B cell (primary cell): ENCODE measurements around the gene PCIF1. TPM values are rescaled to one million over a fixed set of nuclear protein-coding genes. Genes with fewer than 3 reads are reported as not detected.

Experiments
- ATAC-seq: fragments of 200-7000 bp; cut with Tn5 transposase; one replicate; pipeline ENCODE4 v1.10.0; 2021; ENCODE audit warnings: low read depth, mild to moderate bottlenecking, moderate number of reproducible peaks, moderate library complexity
- CTCF ChIA-PET: fragments of 350-600 bp; sonication (Branson Sonifier 250); formaldehyde crosslinking; loops from one replicate; lab custom pipeline; 2021; ENCODE audit warnings: antibody characterized with exemption, inconsistent platforms; lab: Charles Lee
- POLR2A ChIA-PET: fragments of 350-600 bp; sonication (Branson Sonifier 250); formaldehyde crosslinking; loops from one replicate; lab custom pipeline; 2021; ENCODE audit warnings: antibody characterized with exemption; lab: Charles Lee
- DNase-seq: peaks from one replicate; pipeline ENCODE4 v3.0.0; 2013
- H2AFZ ChIP-seq: 2 replicates; pipeline ENCODE4 v1.6.1; 2012; ENCODE audit warnings: mild to moderate bottlenecking, low read depth, low read length; ENCODE audit not compliant: insufficient read depth, poor library complexity, severe bottlenecking
- H3K27ac ChIP-seq, 2 donors: 1 replicate in 1 of 2; 2 replicates in 1 of 2; pipeline ENCODE4 v1.5.1; 2012 to 2013; ENCODE audit warnings: low read length in 2 of 2, mild to moderate bottlenecking in 2 of 2, moderate library complexity in 1 of 2
- H3K27me3 ChIP-seq, 4 experiments: fragments of 200-600 bp in 1 of 4; sonication (generic) in 1 of 4; replicated peaks in 1 of 4; 1 replicate in 2 of 4; 2 replicates in 2 of 4; pipeline versions ENCODE4 v1.6.1 to v1.7.0; 2013 to 2016; ENCODE audit warnings: low read length in 3 of 4, mild to moderate bottlenecking in 2 of 4, mixed read lengths in 1 of 4, moderate library complexity in 1 of 4; ENCODE audit not compliant: insufficient read depth in 4 of 4, control insufficient read depth in 3 of 4; ENCODE audit errors: control extremely low read depth in 1 of 4
- H3K36me3 ChIP-seq, 2 experiments: replicated peaks in 1 of 2; 1 replicate in 1 of 2; 2 replicates in 1 of 2; pipeline versions ENCODE4 v1.6.1 to v1.7.1; 2013; ENCODE audit warnings: low read length in 1 of 2; ENCODE audit not compliant: insufficient read depth in 2 of 2, control insufficient read depth in 1 of 2; ENCODE audit errors: control extremely low read depth in 1 of 2, extremely low read depth in 1 of 2
- H3K4me1 ChIP-seq, 2 donors: fragments of 200-600 bp in 1 of 2; sonication (generic) in 1 of 2; 1 replicate in 1 of 2; 2 replicates in 1 of 2; pipeline versions ENCODE4 v1.5.1 to v1.6.1; 2013 to 2017; ENCODE audit warnings: low read length in 2 of 2; ENCODE audit not compliant: control insufficient read depth in 2 of 2, insufficient read depth in 2 of 2
- H3K4me2 ChIP-seq: replicated peaks from 2 replicates; pipeline ENCODE3; 2012; ENCODE audit warnings: mild to moderate bottlenecking, low read depth, low read length; ENCODE audit not compliant: poor library complexity, severe bottlenecking
- H3K4me3 ChIP-seq, 5 experiments: fragments of 200-600 bp in 1 of 5; sonication (generic) in 1 of 5; 1 replicate in 3 of 5; 2 replicates in 2 of 5; pipeline versions ENCODE4 v1.5.1 to v1.7.0; 2011 to 2016; ENCODE audit warnings: low read length in 4 of 5, mild to moderate bottlenecking in 4 of 5, low read depth in 2 of 5, control low read depth in 1 of 5, moderate library complexity in 1 of 5; ENCODE audit not compliant: insufficient read depth in 1 of 5; ENCODE audit errors: control extremely low read depth in 1 of 5, extremely low read depth in 1 of 5
- H3K79me2 ChIP-seq: fragments of 200-600 bp; sonication (generic); one replicate; pipeline ENCODE4 v1.6.0; 2016; ENCODE audit warnings: low read length; ENCODE audit not compliant: control insufficient read depth, insufficient read depth
- H3K9ac ChIP-seq: fragments of 200-600 bp; sonication (generic); 2 replicates; pipeline ENCODE4 v1.6.1; 2017; ENCODE audit warnings: mild to moderate bottlenecking, low read length, moderate library complexity
- H3K9me3 ChIP-seq, 3 donors: one replicate each; pipeline versions ENCODE4 v1.6.1 to v1.7.1; 2013; ENCODE audit warnings: low read length in 2 of 3; ENCODE audit not compliant: control insufficient read depth in 2 of 3, insufficient read depth in 1 of 3; ENCODE audit errors: control extremely low read depth in 1 of 3
- H4K20me1 ChIP-seq: 2 replicates; pipeline ENCODE4 v1.6.0; 2012; ENCODE audit warnings: mild to moderate bottlenecking, low read length; ENCODE audit not compliant: insufficient read depth, control insufficient read depth, poor library complexity, severe bottlenecking
- H3K27ac Mint-ChIP-seq: one replicate; pipeline ENCODE4 v1.8.0; 2021; ENCODE audit warnings: mixed read lengths
- H3K27me3 Mint-ChIP-seq: one replicate; pipeline ENCODE4 v1.8.0; 2021; ENCODE audit warnings: mixed read lengths
- H3K4me1 Mint-ChIP-seq: one replicate; pipeline ENCODE4 v1.8.0; 2021; ENCODE audit warnings: mixed read lengths
- H3K4me3 Mint-ChIP-seq: one replicate; pipeline ENCODE4 v1.8.0; 2021; ENCODE audit warnings: mixed read lengths
- H3K9me3 Mint-ChIP-seq: one replicate; pipeline ENCODE4 v1.8.0; 2022; ENCODE audit warnings: mixed read lengths; ENCODE audit not compliant: insufficient read depth
- EZH2 ChIP-seq: IDR thresholded peaks from 2 replicates; pipeline ENCODE4 v1.6.1; 2012; ENCODE audit warnings: borderline replicate concordance, low read depth, mild to moderate bottlenecking, moderate library complexity, low read length; ENCODE audit not compliant: insufficient read depth, poor library complexity, severe bottlenecking
- WGBS: methylation state at CpG from one replicate; pipeline ENCODE4 v1.1.5; 2013; ENCODE audit warnings: missing lambda C conversion rate; ENCODE audit not compliant: insufficient coverage; 5-methylcytosine and 5-hydroxymethylcytosine counted together
- intact Hi-C: fragments of 100-400 bp; cut with micrococcal nuclease; formaldehyde crosslinking; loops from one replicate; pipeline ENCODE4 v1.10.0; 2022
- polyA plus RNA-seq: library from polyadenylated mRNA; depleted of rRNA; stranded (reverse); fragments of >200 nt; gene quantifications from 2 replicates; pipeline ENCODE4 v1.2.3, GENCODE V29; 2012
- total RNA-seq, 2 donors: library from RNA; stranded (reverse); fragments of 120-200 nt in 1 of 2; gene quantifications; 1 replicate in 1 of 2; 2 replicates in 1 of 2; pipeline versions ENCODE4 v1.2.3 to v1.2.4, GENCODE V29; 2013 to 2022
- TF ChIP-seq, protein P1 (sequence below): fragments of 200-600 bp; IDR thresholded peaks from one replicate; pipeline ENCODE4 v1.8.0; 2022; ENCODE audit warnings: antibody characterized with exemption, mild to moderate bottlenecking

PCIF1 gene
- total and polyA plus RNA-seq, 2 donors (not counting 1 experiment from before 2014, with no cell fraction given) = 74.2 to 79.2 TPM

GRCh38 chr20:45937765-45938164 lies 3.3 kb downstream of the PCIF1 start:
- no peaks in the 10 kb centered on the region for H3K27me3 Mint-ChIP-seq
- H3K4me3 Mint-ChIP-seq = no peak overlapping the region
- H3K27me3 ChIP-seq = no peaks in the 10 kb centered on the region
- no peak overlapping the region for H3K4me2 ChIP-seq
- CTCF ChIA-PET = interaction anchor here (2.3 kb wide), 1 partner anchor 139 kb away, joined by 5 read pairs; no protein-coding TSS in a partner anchor
- no peak overlapping the region for H2AFZ ChIP-seq
- H3K9ac ChIP-seq = no peak overlapping the region
- no peaks in the 10 kb centered on the region for H3K9me3 ChIP-seq
- WGBS = no CpG with 5 or more reads among the region's 2 CpGs
- TF ChIP-seq, protein P1, sequence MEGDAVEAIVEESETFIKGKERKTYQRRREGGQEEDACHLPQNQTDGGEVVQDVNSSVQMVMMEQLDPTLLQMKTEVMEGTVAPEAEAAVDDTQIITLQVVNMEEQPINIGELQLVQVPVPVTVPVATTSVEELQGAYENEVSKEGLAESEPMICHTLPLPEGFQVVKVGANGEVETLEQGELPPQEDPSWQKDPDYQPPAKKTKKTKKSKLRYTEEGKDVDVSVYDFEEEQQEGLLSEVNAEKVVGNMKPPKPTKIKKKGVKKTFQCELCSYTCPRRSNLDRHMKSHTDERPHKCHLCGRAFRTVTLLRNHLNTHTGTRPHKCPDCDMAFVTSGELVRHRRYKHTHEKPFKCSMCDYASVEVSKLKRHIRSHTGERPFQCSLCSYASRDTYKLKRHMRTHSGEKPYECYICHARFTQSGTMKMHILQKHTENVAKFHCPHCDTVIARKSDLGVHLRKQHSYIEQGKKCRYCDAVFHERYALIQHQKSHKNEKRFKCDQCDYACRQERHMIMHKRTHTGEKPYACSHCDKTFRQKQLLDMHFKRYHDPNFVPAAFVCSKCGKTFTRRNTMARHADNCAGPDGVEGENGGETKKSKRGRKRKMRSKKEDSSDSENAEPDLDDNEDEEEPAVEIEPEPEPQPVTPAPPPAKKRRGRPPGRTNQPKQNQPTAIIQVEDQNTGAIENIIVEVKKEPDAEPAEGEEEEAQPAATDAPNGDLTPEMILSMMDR = no peak
- H3K36me3 ChIP-seq = peaks cover 0 to 53% of the 10 kb centered on the region in 2 experiments
- H3K4me3 ChIP-seq = no peak overlapping the region
- H3K79me2 ChIP-seq = peaks cover 47% of the 10 kb centered on the region
- H3K9me3 Mint-ChIP-seq = no peaks in the 10 kb centered on the region
- intact Hi-C loops = no loop called here
- ATAC-seq (no peak), DNase-seq (no peak)
- H3K27ac ChIP-seq = no peak overlapping the region
- POLR2A ChIA-PET = interaction anchor here (1.3 to 1.4 kb wide), 2 partner anchors 11 to 28 kb away, joined by 3 read pairs; no protein-coding TSS in a partner anchor
- peak overlapping the region; percentile 67 for H3K27ac Mint-ChIP-seq
- peaks cover 29% of the 10 kb centered on the region for H4K20me1 ChIP-seq
- peaks cover 28% of the 10 kb centered on the region for H3K4me1 Mint-ChIP-seq
- peaks cover 12 to 19% of the 10 kb centered on the region in 2 donors for H3K4me1 ChIP-seq

DNA sequence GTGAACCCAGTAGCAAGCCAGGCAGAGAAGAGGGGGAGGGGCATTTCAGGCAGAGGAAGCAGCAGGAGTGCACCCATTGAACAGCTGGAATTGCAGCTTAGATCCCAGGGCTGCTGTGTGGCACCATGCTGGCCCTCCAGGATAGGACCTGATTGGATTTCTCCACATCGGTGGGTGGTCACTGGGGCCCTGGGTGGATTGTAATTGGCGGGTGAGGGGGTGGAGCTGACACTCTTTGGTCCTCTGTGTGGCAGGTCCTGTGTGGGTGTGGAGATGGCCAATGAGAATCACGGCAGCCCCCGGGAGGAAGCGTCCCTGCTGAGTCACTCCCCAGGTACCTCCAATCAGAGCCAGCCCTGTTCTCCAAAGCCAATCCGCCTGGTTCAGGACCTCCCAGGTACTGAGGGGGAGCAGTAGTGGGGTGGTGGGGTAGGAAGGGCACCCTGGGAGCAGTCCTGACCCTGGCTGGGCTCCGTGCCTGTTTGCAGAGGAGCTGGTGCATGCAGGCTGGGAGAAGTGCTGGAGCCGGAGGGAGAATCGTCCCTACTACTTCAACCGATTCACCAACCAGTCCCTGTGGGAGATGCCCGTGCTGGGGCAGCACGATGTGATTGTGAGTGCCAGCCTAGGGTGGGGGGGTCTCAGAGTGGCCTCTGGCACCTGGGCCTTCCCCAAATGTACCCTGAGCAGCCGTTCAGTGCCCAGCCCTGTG lies 4.4 kb downstream of the PCIF1 start:
- POLR2A ChIA-PET = interaction anchor here (0.5 to 1.4 kb wide), 2 partner anchors 10 to 406 kb away, joined by 3 read pairs; no protein-coding TSS in a partner anchor
- no peak overlapping the region for H3K9ac ChIP-seq
- H3K79me2 ChIP-seq = peaks cover 47% of the 10 kb centered on the region
- H3K4me1 Mint-ChIP-seq = peaks cover 19% of the 10 kb centered on the region
- no peak overlapping the region for H3K27ac Mint-ChIP-seq
- peaks cover 29% of the 10 kb centered on the region for H4K20me1 ChIP-seq
- CTCF ChIA-PET = interaction anchor here (0.9 kb wide), 1 partner anchor 11 kb away, joined by 3 read pairs; no protein-coding TSS in a partner anchor
- TF ChIP-seq EZH2 = no peak
- TF ChIP-seq, protein P1 = no peak
- DNase-seq = no peak
- intact Hi-C loops = no loop called here
- no peaks in the 10 kb centered on the region for H3K9me3 ChIP-seq
- H3K27me3 Mint-ChIP-seq = no peaks in the 10 kb centered on the region
- H3K4me2 ChIP-seq = no peak overlapping the region
- peaks cover 4 to 10% of the 10 kb centered on the region in 2 donors for H3K4me1 ChIP-seq
- H3K4me3 ChIP-seq = no peak overlapping the region
- H3K4me3 Mint-ChIP-seq = no peak overlapping the region
- no peaks in the 10 kb centered on the region for H3K27me3 ChIP-seq
- H2AFZ ChIP-seq = no peak overlapping the region
- no peak overlapping the region for H3K27ac ChIP-seq
- H3K36me3 ChIP-seq = peaks cover 0 to 64% of the 10 kb centered on the region in 2 experiments
- no peak for ATAC-seq
- 98% methylated on average over 6 of the region's 13 CpGs for WGBS
- no peaks in the 10 kb centered on the region for H3K9me3 Mint-ChIP-seq
